Body of pancreas (tissue), 4 donors: ENCODE measurements around the gene SEMA3A.

Source experiments
- POLR2A ChIP-seq, 3 donors: fragments of 450-650 bp; IDR thresholded peaks; one replicate each; pipeline ENCODE4 v1.6.1; 2016; ENCODE audit warnings: antibody characterized with exemption in 3 of 3, mild to moderate bottlenecking in 2 of 3
- TF ChIP-seq, protein P1 (sequence below), 7 experiments: fragments of 450-650 bp in 4 of 7; fragments of 200-600 bp in 3 of 7; sonication (generic) in 3 of 7; IDR thresholded peaks; one replicate each; pipeline ENCODE4 v1.5.1; 2016 to 2019; ENCODE audit warnings: antibody characterized with exemption in 7 of 7

DNA sequence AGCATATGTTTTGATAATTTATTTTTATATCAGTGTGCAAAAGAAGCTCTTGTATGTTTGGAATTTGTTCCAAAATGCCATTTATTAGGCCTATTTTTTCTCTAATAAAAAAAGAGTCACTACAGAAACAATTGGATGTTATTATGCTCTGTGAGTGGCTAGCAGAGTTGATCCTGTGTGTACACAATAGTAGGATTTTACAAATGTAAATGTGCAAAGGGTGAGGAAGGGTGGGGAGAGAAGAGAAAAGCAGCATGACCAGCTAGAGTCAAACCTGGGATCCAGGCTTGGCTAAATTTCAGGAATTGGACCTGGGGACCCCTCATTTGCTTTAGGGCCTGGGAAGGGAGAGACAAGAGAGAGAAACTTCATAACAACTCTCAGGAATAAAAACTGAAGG is 32.5 kb downstream of the SEMA3A start:
- TF ChIP-seq, protein P1, sequence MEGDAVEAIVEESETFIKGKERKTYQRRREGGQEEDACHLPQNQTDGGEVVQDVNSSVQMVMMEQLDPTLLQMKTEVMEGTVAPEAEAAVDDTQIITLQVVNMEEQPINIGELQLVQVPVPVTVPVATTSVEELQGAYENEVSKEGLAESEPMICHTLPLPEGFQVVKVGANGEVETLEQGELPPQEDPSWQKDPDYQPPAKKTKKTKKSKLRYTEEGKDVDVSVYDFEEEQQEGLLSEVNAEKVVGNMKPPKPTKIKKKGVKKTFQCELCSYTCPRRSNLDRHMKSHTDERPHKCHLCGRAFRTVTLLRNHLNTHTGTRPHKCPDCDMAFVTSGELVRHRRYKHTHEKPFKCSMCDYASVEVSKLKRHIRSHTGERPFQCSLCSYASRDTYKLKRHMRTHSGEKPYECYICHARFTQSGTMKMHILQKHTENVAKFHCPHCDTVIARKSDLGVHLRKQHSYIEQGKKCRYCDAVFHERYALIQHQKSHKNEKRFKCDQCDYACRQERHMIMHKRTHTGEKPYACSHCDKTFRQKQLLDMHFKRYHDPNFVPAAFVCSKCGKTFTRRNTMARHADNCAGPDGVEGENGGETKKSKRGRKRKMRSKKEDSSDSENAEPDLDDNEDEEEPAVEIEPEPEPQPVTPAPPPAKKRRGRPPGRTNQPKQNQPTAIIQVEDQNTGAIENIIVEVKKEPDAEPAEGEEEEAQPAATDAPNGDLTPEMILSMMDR (IDR thresholded peaks at IDR 0.05) = no peak
- no peak for TF ChIP-seq POLR2A (IDR thresholded peaks at IDR 0.05)
